ENCODE results near the gene MYCBPAP.

MYCBPAP gene

GRCh38 chr17:50480854-50481490 lies 27.3 kb upstream of the MYCBPAP start:
- CTCF ChIA-PET = interaction anchor here (1.3 to 2.9 kb wide), 2 partner anchors 26 to 145 kb away, joined by 3 to 23 read pairs; no protein-coding TSS in a partner anchor
- POLR2A ChIA-PET (ENCODE audit: low non-redundant PET) = no interaction called here
- TF ChIP-seq, protein P1, sequence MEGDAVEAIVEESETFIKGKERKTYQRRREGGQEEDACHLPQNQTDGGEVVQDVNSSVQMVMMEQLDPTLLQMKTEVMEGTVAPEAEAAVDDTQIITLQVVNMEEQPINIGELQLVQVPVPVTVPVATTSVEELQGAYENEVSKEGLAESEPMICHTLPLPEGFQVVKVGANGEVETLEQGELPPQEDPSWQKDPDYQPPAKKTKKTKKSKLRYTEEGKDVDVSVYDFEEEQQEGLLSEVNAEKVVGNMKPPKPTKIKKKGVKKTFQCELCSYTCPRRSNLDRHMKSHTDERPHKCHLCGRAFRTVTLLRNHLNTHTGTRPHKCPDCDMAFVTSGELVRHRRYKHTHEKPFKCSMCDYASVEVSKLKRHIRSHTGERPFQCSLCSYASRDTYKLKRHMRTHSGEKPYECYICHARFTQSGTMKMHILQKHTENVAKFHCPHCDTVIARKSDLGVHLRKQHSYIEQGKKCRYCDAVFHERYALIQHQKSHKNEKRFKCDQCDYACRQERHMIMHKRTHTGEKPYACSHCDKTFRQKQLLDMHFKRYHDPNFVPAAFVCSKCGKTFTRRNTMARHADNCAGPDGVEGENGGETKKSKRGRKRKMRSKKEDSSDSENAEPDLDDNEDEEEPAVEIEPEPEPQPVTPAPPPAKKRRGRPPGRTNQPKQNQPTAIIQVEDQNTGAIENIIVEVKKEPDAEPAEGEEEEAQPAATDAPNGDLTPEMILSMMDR (conservative IDR thresholded peaks at IDR 0.05; ENCODE audit: low read depth) = no peak
- H3K27ac ChIP-seq = no peak overlapping the region
- no peak for DNase-seq (ENCODE audit: low spot score)

- CTCF ChIA-PET = interaction anchor here (0.6 to 2.9 kb wide), 4 partner anchors 26 to 348 kb away, joined by 3 to 23 read pairs (median 3); no protein-coding TSS in a partner anchor
- POLR2A ChIA-PET (ENCODE audit: low non-redundant PET) = no interaction called here
- TF ChIP-seq, protein P1 (conservative IDR thresholded peaks at IDR 0.05; ENCODE audit: low read depth) = no peak
Measured at GRCh38 chr17:50481648-50482047, 26.6 kb upstream of the MYCBPAP start.

DNA sequence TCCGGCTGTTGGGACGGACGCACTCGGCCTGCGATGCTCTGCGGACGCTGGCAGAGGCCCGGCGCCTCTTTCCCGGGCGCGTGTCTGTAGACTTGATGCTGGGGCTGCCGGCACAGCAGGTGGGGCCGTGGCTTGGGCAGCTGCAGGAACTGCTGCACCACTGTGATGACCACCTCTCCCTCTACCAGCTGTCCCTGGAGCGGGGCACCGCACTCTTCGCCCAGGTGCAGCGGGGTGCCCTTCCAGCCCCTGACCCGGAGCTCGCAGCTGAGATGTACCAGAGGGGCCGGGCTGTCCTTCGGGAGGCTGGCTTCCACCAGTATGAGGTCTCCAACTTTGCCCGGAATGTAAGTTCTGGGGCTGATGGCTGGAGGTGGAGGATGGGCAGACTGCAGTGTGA lies 26.1 kb upstream of the MYCBPAP start:
- TF ChIP-seq, protein P1 (conservative IDR thresholded peaks at IDR 0.05; ENCODE audit: low read depth) = no peak
- CTCF ChIA-PET = interaction anchor here (0.6 to 2.9 kb wide), 4 partner anchors 25 to 348 kb away, joined by 3 to 23 read pairs (median 3); no protein-coding TSS in a partner anchor
- H3K27ac ChIP-seq = peak overlapping the region; percentile 53
- DNase-seq (ENCODE audit: low spot score) = no peak
- POLR2A ChIA-PET (ENCODE audit: low non-redundant PET) = no interaction called here

More at GRCh38 chr17:50481648-50482047, 26.6 kb upstream of the MYCBPAP start:
- DNase-seq (ENCODE audit: low spot score) = no peak
- H3K27ac ChIP-seq = peak overlapping the region; percentile 53

GRCh38 chr17:50482516-50482915 lies 25.7 kb upstream of the MYCBPAP start:
- TF ChIP-seq, protein P1 (conservative IDR thresholded peaks at IDR 0.05; ENCODE audit: low read depth) = peak; percentile 95
- ChIA-PET CTCF (interaction anchor here (0.6 to 2.9 kb wide), 10 partner anchors 16 to 347 kb away, joined by 3 to 23 read pairs (median 4); partner anchors contain the start of gene EPN3), POLR2A (ENCODE audit: low non-redundant PET) (no interaction called here)
- DNase-seq (ENCODE audit: low spot score) = peak; percentile 79
- H3K27ac ChIP-seq = peak overlapping the region; percentile 53

GRCh38 chr17:50483266-50483665 lies 25.0 kb upstream of the MYCBPAP start:
- no peak for DNase-seq (ENCODE audit: low spot score)
- ChIA-PET CTCF (interaction anchor here (0.6 to 2.9 kb wide), 13 partner anchors 16 to 918 kb away, joined by 3 to 23 read pairs (median 4); partner anchors contain the start of gene EPN3), POLR2A (ENCODE audit: low non-redundant PET) (interaction anchor here (0.9 kb wide), 1 partner anchor 59 kb away, joined by 6 read pairs; no protein-coding TSS in a partner anchor)
- peak overlapping the region; percentile 50 for H3K27ac ChIP-seq
- TF ChIP-seq, protein P1 (conservative IDR thresholded peaks at IDR 0.05; ENCODE audit: low read depth) = no peak

DNA sequence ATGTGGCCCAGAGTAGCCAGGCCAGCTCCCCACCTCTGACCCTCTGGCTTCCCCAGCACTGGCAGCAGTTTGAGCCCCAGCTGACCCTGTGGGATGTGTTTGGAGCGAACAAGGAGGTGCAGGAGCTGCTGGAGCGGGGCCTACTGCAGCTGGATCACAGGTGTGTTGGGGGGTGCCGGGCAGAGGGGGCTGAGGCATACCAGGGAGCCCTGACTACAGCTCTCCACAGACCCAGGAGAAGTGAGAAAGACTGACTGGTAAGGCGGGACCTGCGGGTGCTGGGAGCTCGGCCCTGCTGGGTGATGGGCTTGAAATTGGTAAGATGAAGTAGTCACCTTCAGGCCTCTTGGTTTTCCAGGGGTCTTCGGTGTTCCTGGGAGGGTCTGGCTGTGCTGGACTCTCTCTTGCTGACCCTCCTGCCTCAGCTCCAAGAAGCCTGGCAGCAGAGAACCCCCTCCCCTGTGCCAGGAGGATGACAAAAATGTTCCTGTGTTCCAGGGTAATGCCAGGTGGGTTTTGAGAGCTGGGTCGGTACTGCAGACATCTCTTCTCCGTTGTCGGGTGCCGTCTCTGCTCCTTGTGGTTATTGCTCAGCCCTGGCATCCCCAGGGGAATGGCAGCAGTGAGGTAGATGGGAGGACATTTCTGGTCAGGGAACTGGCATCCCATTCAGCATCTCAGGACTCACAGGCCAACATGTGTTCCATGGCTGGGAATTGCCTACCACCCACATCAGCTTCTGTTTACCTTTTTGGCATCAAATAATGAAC lies 23.7 kb upstream of the MYCBPAP start:
- no peak for DNase-seq (ENCODE audit: low spot score)
- ChIA-PET POLR2A (ENCODE audit: low non-redundant PET) (interaction anchor here (0.6 kb wide), 2 partner anchors 8 to 169 kb away, joined by 3 read pairs; no protein-coding TSS in a partner anchor), CTCF (interaction anchor here (0.6 to 2.3 kb wide), 6 partner anchors 48 to 569 kb away, joined by 3 to 15 read pairs (median 4); partner anchors contain the start of gene EPN3)
- TF ChIP-seq, protein P1 (conservative IDR thresholded peaks at IDR 0.05; ENCODE audit: low read depth) = no peak
- peak overlapping the region; percentile 7 for H3K27ac ChIP-seq
